ENCODE data around the gene P2RY1. TPM values are rescaled to one million over a fixed set of nuclear protein-coding genes. Genes with fewer than 3 reads are reported as not detected.

The P2RY1 gene
- 0.36 to 0.41 TPM (median 0.37 TPM) in 5 replicates for total RNA-seq (2022; extraction: Qiagen RNA extraction; ENCODE audit: low read depth)

GRCh38 chr3:152834776-152835600 lies at the start of gene P2RY1:
TSS of gene P2RY1 (plus strand) at chr3:152835131. CDS start at chr3:152835783, 652 bp downstream.

